ENCODE data around the gene SYDE2. TPM values are rescaled to one million over a fixed set of nuclear protein-coding genes. Genes with fewer than 3 reads are reported as not detected.

SYDE2 gene
- total and polyA plus RNA-seq, 8 donors = 0.75 to 45.3 (median 14.4) TPM

GRCh38 chr1:85244271-85245061 lies 43.6 kb upstream of the SYDE2 start:
- no peaks in the 10 kb centered on the region for H3K27me3 ChIP-seq
- TF ChIP-seq EP300 (IDR thresholded peaks at IDR 0.05) = no peak
- TF ChIP-seq, protein P1, sequence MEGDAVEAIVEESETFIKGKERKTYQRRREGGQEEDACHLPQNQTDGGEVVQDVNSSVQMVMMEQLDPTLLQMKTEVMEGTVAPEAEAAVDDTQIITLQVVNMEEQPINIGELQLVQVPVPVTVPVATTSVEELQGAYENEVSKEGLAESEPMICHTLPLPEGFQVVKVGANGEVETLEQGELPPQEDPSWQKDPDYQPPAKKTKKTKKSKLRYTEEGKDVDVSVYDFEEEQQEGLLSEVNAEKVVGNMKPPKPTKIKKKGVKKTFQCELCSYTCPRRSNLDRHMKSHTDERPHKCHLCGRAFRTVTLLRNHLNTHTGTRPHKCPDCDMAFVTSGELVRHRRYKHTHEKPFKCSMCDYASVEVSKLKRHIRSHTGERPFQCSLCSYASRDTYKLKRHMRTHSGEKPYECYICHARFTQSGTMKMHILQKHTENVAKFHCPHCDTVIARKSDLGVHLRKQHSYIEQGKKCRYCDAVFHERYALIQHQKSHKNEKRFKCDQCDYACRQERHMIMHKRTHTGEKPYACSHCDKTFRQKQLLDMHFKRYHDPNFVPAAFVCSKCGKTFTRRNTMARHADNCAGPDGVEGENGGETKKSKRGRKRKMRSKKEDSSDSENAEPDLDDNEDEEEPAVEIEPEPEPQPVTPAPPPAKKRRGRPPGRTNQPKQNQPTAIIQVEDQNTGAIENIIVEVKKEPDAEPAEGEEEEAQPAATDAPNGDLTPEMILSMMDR (IDR thresholded peaks at IDR 0.05) = no peak
- TF ChIP-seq POLR2AphosphoS5 (IDR thresholded peaks at IDR 0.05) = no peak
- H3K4me1 ChIP-seq = peaks cover 0 to 31% (median 19%) of the 10 kb centered on the region in 4 donors
- 53 to 73% (median 71%) methylated on average over 4 of the region's 4 CpGs for WGBS, 5 donors
- DNase-seq = no peak
- H3K9me3 ChIP-seq = no peaks in the 10 kb centered on the region
- intact Hi-C loops (cut with DNase I; ENCODE audit: low total_unique reads) = no loop called here
- H3K4me3 ChIP-seq = no peak overlapping the region
- no peaks in the 10 kb centered on the region for H3K36me3 ChIP-seq
- peak overlapping the region in 4 of 5 donors; percentile 35 to 54 (median 42) for H3K27ac ChIP-seq

- H3K27ac ChIP-seq = peak overlapping the region in 3 of 5 donors; percentile 8 to 54 (median 47)
These were observed 42.6 kb upstream of the SYDE2 start for GRCh38 chr1:85243372-85243771.

DNA sequence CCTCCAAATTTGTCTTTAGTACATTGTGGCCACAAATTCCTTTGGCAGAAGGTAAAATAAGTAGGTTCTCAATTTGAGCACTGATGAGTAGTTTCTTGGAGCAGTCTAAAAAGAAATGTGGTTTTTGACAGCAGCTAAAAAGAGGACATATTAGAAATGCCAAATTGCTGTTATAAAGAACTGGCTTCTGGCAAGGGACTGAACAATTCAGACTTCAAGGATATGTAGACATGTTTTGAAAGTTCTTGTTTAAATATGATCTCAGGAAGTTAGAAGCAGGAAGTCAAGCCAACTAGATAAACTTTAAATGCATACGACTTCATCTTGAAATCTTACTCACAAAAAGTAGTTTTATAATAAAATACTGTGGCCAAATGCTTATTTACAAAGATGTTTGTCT lies 39.8 kb upstream of the SYDE2 start:
- Histone ChIP-seq H3K4me1 (peaks cover 0 to 31% (median 19%) of the 10 kb centered on the region in 4 donors), H3K27ac (peak overlapping the region in 3 of 5 donors; percentile 14 to 47 (median 26)), H3K9me3 (no peaks in the 10 kb centered on the region), H3K4me3 (no peak overlapping the region), H3K27me3 (no peaks in the 10 kb centered on the region), H3K36me3 (no peaks in the 10 kb centered on the region)
- intact Hi-C loops (cut with DNase I; ENCODE audit: low total_unique reads) = no loop called here
- no peak for DNase-seq
- no peak for TF ChIP-seq EP300 (IDR thresholded peaks at IDR 0.05)
- no peak for TF ChIP-seq POLR2A (IDR thresholded peaks at IDR 0.05)
- no peak for TF ChIP-seq POLR2AphosphoS5 (IDR thresholded peaks at IDR 0.05)
- TF ChIP-seq, protein P1 (IDR thresholded peaks at IDR 0.05) = no peak
- WGBS, 5 donors = 0 to 10% (median 5%) methylated on average over 1 of the region's 1 CpG

More at GRCh38 chr1:85243372-85243771, 42.6 kb upstream of the SYDE2 start:
- Histone ChIP-seq H3K36me3 (no peaks in the 10 kb centered on the region), H3K4me1 (peaks cover 0 to 31% (median 19%) of the 10 kb centered on the region in 4 donors), H3K27me3 (no peaks in the 10 kb centered on the region), H3K4me3 (no peak overlapping the region), H3K9me3 (no peaks in the 10 kb centered on the region)
- intact Hi-C loops (cut with DNase I; ENCODE audit: low total_unique reads) = no loop called here
- TF ChIP-seq EP300 (IDR thresholded peaks at IDR 0.05) (no peak), POLR2AphosphoS5 (IDR thresholded peaks at IDR 0.05) (no peak), POLR2A (IDR thresholded peaks at IDR 0.05) (no peak)
- TF ChIP-seq, protein P1 (IDR thresholded peaks at IDR 0.05) = no peak
- no peak for DNase-seq

DNA sequence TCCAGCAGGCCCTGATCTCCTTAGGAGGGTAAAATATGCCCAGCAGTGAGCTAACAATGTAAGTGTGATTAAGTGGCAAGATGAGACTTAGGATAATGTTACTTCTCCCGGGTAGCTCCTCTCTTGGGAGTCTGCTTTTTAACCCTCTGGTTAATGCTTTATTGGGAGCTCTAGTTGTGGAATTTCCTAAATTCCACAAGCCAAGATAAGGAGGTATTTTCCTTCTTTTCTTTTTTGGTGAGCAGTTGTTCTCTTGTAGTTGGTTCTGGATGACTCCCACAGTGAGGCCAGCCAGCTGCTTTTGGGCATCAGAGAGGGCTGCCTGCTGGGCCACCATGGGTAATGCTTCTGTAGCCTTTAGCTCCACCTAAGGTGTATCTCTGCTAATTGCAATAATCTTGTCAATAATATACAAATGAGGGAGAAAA lies 39.4 kb upstream of the SYDE2 start:
- intact Hi-C loops (cut with DNase I; ENCODE audit: low total_unique reads) = no loop called here
- peaks cover 0 to 31% (median 16%) of the 10 kb centered on the region in 4 donors for H3K4me1 ChIP-seq
- H3K27ac ChIP-seq = peak overlapping the region in 3 of 5 donors; percentile 14 to 47 (median 26)
- DNase-seq = no peak
- H3K4me3 ChIP-seq = no peak overlapping the region
- H3K9me3 ChIP-seq = no peaks in the 10 kb centered on the region
- 24 to 38% (median 27%) methylated on average over 1 of the region's 1 CpG for WGBS, 5 donors
- no peaks in the 10 kb centered on the region for H3K36me3 ChIP-seq
- no peaks in the 10 kb centered on the region for H3K27me3 ChIP-seq
- TF ChIP-seq, protein P1 (IDR thresholded peaks at IDR 0.05) = peak in 1 of 7 experiments; percentile 16
- no peak for TF ChIP-seq POLR2A (IDR thresholded peaks at IDR 0.05)
- no peak for TF ChIP-seq POLR2AphosphoS5 (IDR thresholded peaks at IDR 0.05)
- TF ChIP-seq EP300 (IDR thresholded peaks at IDR 0.05) = no peak

Measured in stomach (tissue), 9 donors.